Measurements from ENCODE around the gene DIS3L2. TPM values are rescaled to one million over a fixed set of nuclear protein-coding genes. Genes with fewer than 3 reads are reported as not detected.
A peak's percentile ranks its signal among the peaks of the same experiment; 100 is the strongest.

DIS3L2 gene
- total and polyA plus RNA-seq, 8 donors: 13.0 to 24.0 (median 16.8) TPM

DNA sequence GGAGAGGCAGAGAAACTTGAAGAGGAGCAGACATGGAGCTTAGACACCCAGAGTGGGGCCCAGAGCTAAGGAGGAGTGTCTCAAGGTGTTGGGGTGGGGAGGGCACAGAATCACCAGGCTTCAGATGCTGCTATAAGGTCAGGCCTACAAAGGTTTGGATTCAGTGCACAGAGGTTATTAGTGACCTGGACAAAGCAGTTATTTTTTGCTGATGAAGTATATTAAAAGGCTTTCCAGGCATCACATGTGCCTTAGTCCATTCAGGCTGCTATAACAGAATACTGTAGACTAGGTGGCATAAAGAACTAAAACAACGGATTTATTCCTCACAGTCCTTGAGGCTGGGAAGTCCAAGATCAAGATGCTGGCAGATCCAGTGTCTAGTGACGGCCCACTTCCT lies 271.4 kb downstream of the DIS3L2 start:
- WGBS, 2 donors: 92 to 96% methylated on average over 2 of the region's 2 CpGs
- H3K27ac ChIP-seq: no peak overlapping the region
- intact Hi-C loops (cut with DNase I): no loop called here
- FAIRE-seq (no peak), DNase-seq (no peak), ATAC-seq (no peak)
- H3K9me3 ChIP-seq: no peaks in the 10 kb centered on the region
- peaks cover 11 to 23% (median 16%) of the 10 kb centered on the region in 3 donors for H3K4me1 ChIP-seq
- TF ChIP-seq, protein P1, sequence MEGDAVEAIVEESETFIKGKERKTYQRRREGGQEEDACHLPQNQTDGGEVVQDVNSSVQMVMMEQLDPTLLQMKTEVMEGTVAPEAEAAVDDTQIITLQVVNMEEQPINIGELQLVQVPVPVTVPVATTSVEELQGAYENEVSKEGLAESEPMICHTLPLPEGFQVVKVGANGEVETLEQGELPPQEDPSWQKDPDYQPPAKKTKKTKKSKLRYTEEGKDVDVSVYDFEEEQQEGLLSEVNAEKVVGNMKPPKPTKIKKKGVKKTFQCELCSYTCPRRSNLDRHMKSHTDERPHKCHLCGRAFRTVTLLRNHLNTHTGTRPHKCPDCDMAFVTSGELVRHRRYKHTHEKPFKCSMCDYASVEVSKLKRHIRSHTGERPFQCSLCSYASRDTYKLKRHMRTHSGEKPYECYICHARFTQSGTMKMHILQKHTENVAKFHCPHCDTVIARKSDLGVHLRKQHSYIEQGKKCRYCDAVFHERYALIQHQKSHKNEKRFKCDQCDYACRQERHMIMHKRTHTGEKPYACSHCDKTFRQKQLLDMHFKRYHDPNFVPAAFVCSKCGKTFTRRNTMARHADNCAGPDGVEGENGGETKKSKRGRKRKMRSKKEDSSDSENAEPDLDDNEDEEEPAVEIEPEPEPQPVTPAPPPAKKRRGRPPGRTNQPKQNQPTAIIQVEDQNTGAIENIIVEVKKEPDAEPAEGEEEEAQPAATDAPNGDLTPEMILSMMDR (IDR thresholded peaks at IDR 0.05): no peak
- H3K36me3 ChIP-seq: no peaks in the 10 kb centered on the region
- H3K27me3 ChIP-seq: no peaks in the 10 kb centered on the region
- H3K4me3 ChIP-seq: no peak overlapping the region

DNA sequence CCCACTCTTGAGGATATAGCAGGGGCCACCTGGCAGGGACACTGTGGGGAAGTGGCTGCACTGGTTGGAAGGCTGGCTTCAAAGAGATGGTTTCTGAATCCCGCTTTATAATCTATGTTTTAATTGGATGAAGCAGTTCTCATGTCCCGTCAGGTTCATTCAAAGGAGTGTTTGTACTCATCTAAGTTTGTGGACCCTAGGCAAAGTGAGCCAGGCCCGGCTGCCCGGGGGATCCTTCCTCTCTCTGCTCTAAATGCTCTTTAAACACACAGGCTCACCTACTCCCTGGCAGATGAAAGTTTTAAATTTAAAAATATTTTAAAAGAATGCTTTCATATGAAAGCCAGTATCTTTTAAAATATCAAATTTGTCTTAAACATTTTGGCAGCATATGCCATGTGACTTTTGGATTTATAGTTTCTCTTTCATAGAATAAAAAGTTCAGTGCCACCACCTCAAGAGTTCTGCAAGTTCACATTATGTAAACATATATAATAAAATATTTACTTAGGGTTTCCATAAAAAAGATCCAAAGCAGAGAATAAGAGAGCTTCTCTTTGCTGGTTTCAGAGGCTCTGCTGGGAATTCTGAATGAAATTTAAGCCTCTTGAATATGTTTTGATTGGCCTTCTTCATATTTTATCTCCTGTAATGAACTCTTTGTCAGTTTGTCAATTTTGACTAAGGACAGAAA lies 273.6 kb downstream of the DIS3L2 start:
- Histone ChIP-seq H3K4me1 (peaks cover 11 to 19% (median 16%) of the 10 kb centered on the region in 3 donors), H3K27ac (no peak overlapping the region), H3K36me3 (peaks cover 0 to 3% (median 0%) of the 10 kb centered on the region in 3 donors), H3K27me3 (no peaks in the 10 kb centered on the region), H3K4me3 (no peak overlapping the region), H3K9me3 (no peaks in the 10 kb centered on the region)
- intact Hi-C loops (cut with DNase I): no loop called here
- WGBS, 2 donors: 90 to 91% methylated on average over 4 of the region's 4 CpGs
- ATAC-seq (no peak), DNase-seq (no peak), FAIRE-seq (peak; percentile 63)
- TF ChIP-seq, protein P1 (IDR thresholded peaks at IDR 0.05): no peak

DNA sequence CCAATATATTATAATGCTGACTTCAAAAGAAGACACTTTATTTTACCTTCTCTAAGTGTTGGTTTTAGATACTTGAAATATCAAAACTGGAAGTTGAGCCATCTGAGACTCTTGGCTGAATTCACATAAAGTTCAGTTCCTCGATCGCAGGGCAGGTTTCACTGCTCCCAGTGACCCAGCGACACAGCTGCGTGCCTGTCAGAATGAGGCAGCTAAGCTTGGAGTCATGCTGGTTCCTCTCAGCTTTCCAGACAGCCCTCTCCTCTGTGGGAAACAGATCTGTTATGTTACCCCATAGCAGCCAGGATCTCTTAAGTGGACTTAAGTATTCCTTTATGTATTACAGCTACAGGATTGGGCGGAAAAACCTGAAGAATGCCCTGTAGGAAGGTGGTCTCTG lies 274.2 kb downstream of the DIS3L2 start:
- peaks cover 0 to 3% (median 0%) of the 10 kb centered on the region in 3 donors for H3K36me3 ChIP-seq
- DNase-seq (peak in 3 of 6 donors; percentile 33 to 41 (median 39)), ATAC-seq (peak; percentile 71 to 83 (median 76)), FAIRE-seq (no peak)
- H3K4me1 ChIP-seq: peaks cover 11 to 19% (median 16%) of the 10 kb centered on the region in 3 donors
- no peak overlapping the region for H3K27ac ChIP-seq
- no peaks in the 10 kb centered on the region for H3K27me3 ChIP-seq
- H3K4me3 ChIP-seq: no peak overlapping the region
- TF ChIP-seq, protein P1 (IDR thresholded peaks at IDR 0.05): no peak
- intact Hi-C loops (cut with DNase I): no loop called here
- no peaks in the 10 kb centered on the region for H3K9me3 ChIP-seq
- 37 to 43% methylated on average over 5 of the region's 5 CpGs for WGBS, 2 donors

DNA sequence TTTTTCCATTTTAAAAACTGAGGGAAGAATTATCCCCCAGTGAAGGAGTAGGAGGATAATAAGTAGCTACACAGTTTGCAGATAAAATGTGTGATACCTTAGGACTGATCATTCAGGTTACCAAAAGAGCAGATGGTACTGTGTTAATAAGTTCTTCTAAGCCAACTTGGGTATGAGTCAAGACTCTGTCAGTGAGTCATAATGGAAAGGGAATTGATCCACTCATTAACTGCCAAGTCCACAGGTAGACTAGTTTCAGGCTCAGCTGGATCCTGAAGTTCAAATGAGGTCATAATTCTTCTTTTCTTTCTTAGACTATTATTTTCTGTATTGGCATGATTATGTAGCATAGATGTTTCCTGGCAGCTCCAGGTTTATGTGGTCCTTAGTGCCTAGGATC lies 274.7 kb downstream of the DIS3L2 start:
- H3K4me3 ChIP-seq: no peak overlapping the region
- H3K36me3 ChIP-seq: peaks cover 0 to 3% (median 0%) of the 10 kb centered on the region in 3 donors
- no peak for DNase-seq
- no peak for FAIRE-seq
- TF ChIP-seq, protein P1 (IDR thresholded peaks at IDR 0.05): no peak
- intact Hi-C loops (cut with DNase I): no loop called here
- H3K27ac ChIP-seq: no peak overlapping the region
- no peaks in the 10 kb centered on the region for H3K27me3 ChIP-seq
- no peaks in the 10 kb centered on the region for H3K9me3 ChIP-seq
- peaks cover 11 to 19% (median 16%) of the 10 kb centered on the region in 3 donors for H3K4me1 ChIP-seq
- peak; percentile 81 to 92 (median 91) for ATAC-seq

DNA sequence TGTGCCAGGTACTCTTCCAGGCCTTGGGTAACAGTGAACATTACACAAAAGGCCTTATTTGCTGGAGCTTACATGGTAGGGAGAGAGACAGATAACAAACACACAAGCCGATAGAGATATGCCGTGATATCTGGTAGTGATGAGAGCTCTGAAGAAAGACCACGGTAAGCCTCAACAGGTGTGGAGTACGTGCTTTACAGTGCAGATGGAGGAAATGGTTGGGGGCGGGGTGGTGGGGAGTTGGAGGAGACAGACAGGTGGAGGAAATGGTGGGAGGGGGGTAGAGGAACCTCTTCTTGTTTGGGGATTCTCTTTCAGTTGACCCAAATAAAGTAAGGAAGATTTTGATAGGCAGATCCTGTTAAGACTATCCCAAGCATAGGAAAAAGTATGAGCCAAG lies 276.0 kb downstream of the DIS3L2 start:
- FAIRE-seq: no peak

More for the DNA sequence above, 276.0 kb downstream of the DIS3L2 start:
- TF ChIP-seq, protein P1 (IDR thresholded peaks at IDR 0.05): no peak
- no peak for ATAC-seq
- Histone ChIP-seq H3K27ac (no peak overlapping the region), H3K9me3 (no peaks in the 10 kb centered on the region), H3K27me3 (no peaks in the 10 kb centered on the region), H3K36me3 (peaks cover 0 to 3% (median 0%) of the 10 kb centered on the region in 3 donors), H3K4me1 (peaks cover 11 to 19% (median 16%) of the 10 kb centered on the region in 3 donors), H3K4me3 (no peak overlapping the region)
- intact Hi-C loops (cut with DNase I): no loop called here
- DNase-seq: no peak
- 92 to 94% methylated on average over 5 of the region's 5 CpGs for WGBS, 2 donors

Data from pancreas (tissue), 10 donors.